ENCODE data around the gene RPL11.

DNA sequence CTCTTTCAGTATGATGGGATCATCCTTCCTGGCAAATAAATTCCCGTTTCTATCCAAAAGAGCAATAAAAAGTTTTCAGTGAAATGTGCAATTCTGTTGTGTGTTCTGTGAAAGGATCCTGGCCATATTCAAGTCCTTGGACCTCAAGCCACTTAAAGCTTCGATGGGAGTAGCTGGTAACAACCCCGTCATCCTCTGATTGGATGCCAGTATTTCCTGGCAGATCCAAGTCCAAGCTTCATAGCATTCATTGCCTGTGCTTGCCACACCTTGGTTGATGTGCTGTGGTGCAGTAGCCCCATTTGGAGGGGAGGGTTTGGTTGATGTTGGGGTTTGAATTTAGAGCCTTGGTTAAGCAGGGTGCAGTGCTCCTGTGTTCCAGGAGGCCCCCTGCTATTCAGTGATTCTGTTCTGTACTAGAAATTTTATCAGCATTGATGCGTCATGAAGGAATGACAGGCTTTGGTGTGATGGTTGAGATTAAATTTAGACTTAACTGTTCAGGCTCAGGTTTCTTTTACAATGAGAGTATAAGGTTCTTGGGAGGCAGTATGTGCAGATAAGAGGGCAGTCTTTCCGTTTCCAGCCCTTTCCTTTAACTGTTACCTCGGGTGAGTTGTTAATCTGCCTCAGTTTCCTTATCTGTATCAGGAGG, 4.9 kb downstream of the RPL11 start:
- TF ChIP-seq, protein P1, sequence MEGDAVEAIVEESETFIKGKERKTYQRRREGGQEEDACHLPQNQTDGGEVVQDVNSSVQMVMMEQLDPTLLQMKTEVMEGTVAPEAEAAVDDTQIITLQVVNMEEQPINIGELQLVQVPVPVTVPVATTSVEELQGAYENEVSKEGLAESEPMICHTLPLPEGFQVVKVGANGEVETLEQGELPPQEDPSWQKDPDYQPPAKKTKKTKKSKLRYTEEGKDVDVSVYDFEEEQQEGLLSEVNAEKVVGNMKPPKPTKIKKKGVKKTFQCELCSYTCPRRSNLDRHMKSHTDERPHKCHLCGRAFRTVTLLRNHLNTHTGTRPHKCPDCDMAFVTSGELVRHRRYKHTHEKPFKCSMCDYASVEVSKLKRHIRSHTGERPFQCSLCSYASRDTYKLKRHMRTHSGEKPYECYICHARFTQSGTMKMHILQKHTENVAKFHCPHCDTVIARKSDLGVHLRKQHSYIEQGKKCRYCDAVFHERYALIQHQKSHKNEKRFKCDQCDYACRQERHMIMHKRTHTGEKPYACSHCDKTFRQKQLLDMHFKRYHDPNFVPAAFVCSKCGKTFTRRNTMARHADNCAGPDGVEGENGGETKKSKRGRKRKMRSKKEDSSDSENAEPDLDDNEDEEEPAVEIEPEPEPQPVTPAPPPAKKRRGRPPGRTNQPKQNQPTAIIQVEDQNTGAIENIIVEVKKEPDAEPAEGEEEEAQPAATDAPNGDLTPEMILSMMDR (IDR thresholded peaks at IDR 0.05 in 4 of 5, conservative IDR thresholded peaks at IDR 0.05 in 1 of 5) = no peak
- no peak for TF ChIP-seq POLR2A (IDR thresholded peaks at IDR 0.05)

Measured in gastrocnemius medialis (tissue), 4 donors.